ENCODE measurements around the gene SIPA1. TPM values are rescaled to one million over a fixed set of nuclear protein-coding genes. Genes with fewer than 3 reads are reported as not detected.
"Not testable (repeated sequence)": the region's sequence is repeated elsewhere in the genome, so short reads cannot be mapped to it uniquely, and the experiment has no call there.

The SIPA1 gene
- total RNA-seq, 6 experiments from 2014 or later: 23.0 to 41.3 (median 38.3) TPM

GRCh38 chr11:65662799-65663638 is 25.1 kb downstream of the SIPA1 start, which contains the start of gene RELA:
TSS of gene RELA (minus strand) at chr11:65662916. CDS start at chr11:65662832, 84 bp downstream.
- no peaks in the 10 kb centered on the region for H3K27me3 Mint-ChIP-seq (ENCODE audit: insufficient read depth)
- H3K27ac Mint-ChIP-seq: peak within 1 kb of the TSS; percentile 93
- H3K36me3 Mint-ChIP-seq (ENCODE audit: low read depth): peaks cover 13% of the 10 kb centered on the region; the same call in 1 of the 2 replicates
- peaks cover 8% of the 10 kb centered on the region for H3K4me1 Mint-ChIP-seq (ENCODE audit: low read depth)
- H3K9me3 Mint-ChIP-seq: no peaks in the 10 kb centered on the region
- TF ChIP-seq CTCF (IDR thresholded peaks at IDR 0.05): no peak
- peak; percentile 92 for DNase-seq
- H3K4me3 Mint-ChIP-seq: peak within 1 kb of the TSS; percentile 89

GRCh38 chr11:65663639-65664200 is 25.8 kb downstream of the SIPA1 start:
- Mint-ChIP-seq H3K4me3 (peak overlapping the region; percentile 85), H3K27me3 (ENCODE audit: insufficient read depth) (no peaks in the 10 kb centered on the region), H3K27ac (peak overlapping the region; percentile 93), H3K9me3 (no peaks in the 10 kb centered on the region), H3K4me1 (ENCODE audit: low read depth) (peaks cover 8% of the 10 kb centered on the region), H3K36me3 (ENCODE audit: low read depth) (peaks cover 13% of the 10 kb centered on the region; the same call in 1 of the 2 replicates)
- DNase-seq: no peak
- no peak for TF ChIP-seq CTCF (IDR thresholded peaks at IDR 0.05)

- H3K4me1 Mint-ChIP-seq (ENCODE audit: low read depth): no peaks in the 10 kb centered on the region; the same call in 1 of the 2 replicates
- no peak overlapping the region for H3K4me3 Mint-ChIP-seq
- H3K9me3 Mint-ChIP-seq: no peaks in the 10 kb centered on the region
- 0 out of 2 replicates have a peak, but pooled peaks have one; percentile 13 for TF ChIP-seq CTCF (IDR thresholded peaks at IDR 0.05)
- H3K27me3 Mint-ChIP-seq (ENCODE audit: insufficient read depth): peaks cover 4% of the 10 kb centered on the region; the same call in 1 of the 2 replicates
- no peak for DNase-seq
- no peaks in the 10 kb centered on the region for H3K36me3 Mint-ChIP-seq (ENCODE audit: low read depth)
- H3K27ac Mint-ChIP-seq: no peak overlapping the region
These were observed 34.4 kb downstream of the SIPA1 start for GRCh38 chr11:65672180-65672860.

- H3K9me3 Mint-ChIP-seq: no peaks in the 10 kb centered on the region
- peaks cover 4% of the 10 kb centered on the region; the same call in 1 of the 2 replicates for H3K27me3 Mint-ChIP-seq (ENCODE audit: insufficient read depth)
- no peak for TF ChIP-seq CTCF (IDR thresholded peaks at IDR 0.05)
- H3K27ac Mint-ChIP-seq: no peak overlapping the region
- H3K4me1 Mint-ChIP-seq (ENCODE audit: low read depth): no peaks in the 10 kb centered on the region; the same call in 1 of the 2 replicates
- no peaks in the 10 kb centered on the region for H3K36me3 Mint-ChIP-seq (ENCODE audit: low read depth)
- no peak overlapping the region for H3K4me3 Mint-ChIP-seq
- DNase-seq: no peak
These were observed 35.1 kb downstream of the SIPA1 start for GRCh38 chr11:65672982-65673381.

GRCh38 chr11:65680192-65680743 is 42.4 kb downstream of the SIPA1 start:
- TF ChIP-seq CTCF (IDR thresholded peaks at IDR 0.05): no peak
- Mint-ChIP-seq H3K9me3 (no peaks in the 10 kb centered on the region), H3K27ac (no peak overlapping the region), H3K4me1 (ENCODE audit: low read depth) (no peaks in the 10 kb centered on the region), H3K4me3 (no peak overlapping the region), H3K36me3 (ENCODE audit: low read depth) (no peaks in the 10 kb centered on the region), H3K27me3 (ENCODE audit: insufficient read depth) (peaks cover 13% of the 10 kb centered on the region)
- no peak for DNase-seq

GRCh38 chr11:65683480-65683879 is 45.6 kb downstream of the SIPA1 start:
- H3K9me3 Mint-ChIP-seq; H3K36me3 Mint-ChIP-seq (ENCODE audit: low read depth); H3K27ac Mint-ChIP-seq; H3K4me3 Mint-ChIP-seq; DNase-seq; H3K4me1 Mint-ChIP-seq (ENCODE audit: low read depth): not testable (repeated sequence)
- H3K27me3 Mint-ChIP-seq (ENCODE audit: insufficient read depth): peaks cover 23% of the 10 kb centered on the region
